Mesendoderm (in vitro differentiated cells): Measurements from ENCODE around the gene INTS7.
"Not testable (repeated sequence)": the region's sequence is repeated elsewhere in the genome, so short reads cannot be mapped to it uniquely, and the experiment has no call there.

ENCODE experiments used
- DNase-seq: peaks from one replicate; pipeline ENCODE4 v3.0.0; 2013
- H2AK5ac ChIP-seq: 2 replicates; pipeline ENCODE4 v1.6.1; 2013; ENCODE audit warnings: low read length, inconsistent platforms
- H2BK120ac ChIP-seq: 2 replicates; pipeline ENCODE4 v1.6.1; 2013; ENCODE audit warnings: low read depth, mild to moderate bottlenecking, low read length, moderate library complexity, mixed read lengths
- H2BK15ac ChIP-seq: replicated peaks from 2 replicates; pipeline ENCODE4 v1.6.1; 2013; ENCODE audit warnings: low read depth, mild to moderate bottlenecking, moderate library complexity
- H2BK5ac ChIP-seq: 2 replicates; pipeline ENCODE4 v1.6.1; 2013; ENCODE audit warnings: low read length, inconsistent platforms
- H3K18ac ChIP-seq: 2 replicates; pipeline ENCODE4 v1.6.1; 2013; ENCODE audit warnings: mild to moderate bottlenecking, low read length, mixed read lengths
- H3K23ac ChIP-seq: one replicate; pipeline ENCODE4 v1.6.1; 2013; ENCODE audit warnings: low read length
- H3K27ac ChIP-seq: 2 replicates; pipeline ENCODE4 v1.5.1; 2013; ENCODE audit warnings: low read depth, mild to moderate bottlenecking, inconsistent platforms, low read length, moderate library complexity
- H3K27me3 ChIP-seq: 2 replicates; pipeline ENCODE4 v1.6.1; 2013; ENCODE audit warnings: low read length, control low read depth, mild to moderate bottlenecking, inconsistent platforms; ENCODE audit not compliant: insufficient read depth, poor library complexity
- H3K36me3 ChIP-seq: 2 replicates; pipeline ENCODE4 v1.6.1; 2013; ENCODE audit warnings: low read length, inconsistent platforms; ENCODE audit not compliant: control insufficient read depth, insufficient read depth
- H3K4ac ChIP-seq: one replicate; pipeline ENCODE4 v1.6.1; 2013; ENCODE audit warnings: low read depth, mild to moderate bottlenecking, low read length, moderate library complexity
- H3K4me1 ChIP-seq: 2 replicates; pipeline ENCODE4 v1.6.1; 2013; ENCODE audit warnings: low read depth, low read length, inconsistent platforms; ENCODE audit not compliant: control insufficient read depth
- H3K4me2 ChIP-seq: 2 replicates; pipeline ENCODE4 v1.6.1; 2013; ENCODE audit warnings: low read length
- H3K4me3 ChIP-seq: 2 replicates; pipeline ENCODE4 v1.5.1; 2013; ENCODE audit warnings: mild to moderate bottlenecking, low read length
- H3K56ac ChIP-seq: one replicate; pipeline ENCODE4 v1.6.1; 2013; ENCODE audit warnings: low read length
- H3K79me1 ChIP-seq: 2 replicates; pipeline ENCODE4 v1.6.1; 2013; ENCODE audit warnings: low read length, inconsistent platforms
- H3K79me2 ChIP-seq: 2 replicates; pipeline ENCODE4 v1.6.1; 2013; ENCODE audit warnings: mild to moderate bottlenecking, low read length; ENCODE audit not compliant: control insufficient read depth, insufficient read depth
- H3K9ac ChIP-seq: 2 replicates; pipeline ENCODE4 v1.6.1; 2013; ENCODE audit warnings: low read length, inconsistent platforms
- H4K5ac ChIP-seq: one replicate; pipeline ENCODE4 v1.6.1; 2013; ENCODE audit warnings: low read length
- H4K8ac ChIP-seq: one replicate; pipeline ENCODE4 v1.6.1; 2013; ENCODE audit warnings: low read depth, mild to moderate bottlenecking, control low read depth, low read length, moderate library complexity
- WGBS: extraction: QIAGEN DNeasy Blood & Tissue Kit; methylation state at CpG from one replicate; pipeline ENCODE4 v1.1.7; 2013; ENCODE audit warnings: low lambda C conversion rate, missing lambda C conversion rate; ENCODE audit not compliant: insufficient coverage; ENCODE audit errors: extremely low coverage; 5-methylcytosine and 5-hydroxymethylcytosine counted together

INTS7 gene

GRCh38 chr1:211942583-211942982 is 92.8 kb downstream of the INTS7 start:
- Histone ChIP-seq H3K27ac (no peak overlapping the region), H3K23ac (no peak overlapping the region), H3K18ac (no peak overlapping the region), H3K27me3 (no peaks in the 10 kb centered on the region), H2BK5ac (no peak overlapping the region), H3K36me3 (peaks cover 1% of the 10 kb centered on the region), H3K4me3 (no peak overlapping the region), H3K56ac (no peak overlapping the region), H4K8ac (no peak overlapping the region), H3K79me1 (no peaks in the 10 kb centered on the region), H3K9ac (no peak overlapping the region), H3K79me2 (no peaks in the 10 kb centered on the region), H4K5ac (no peak overlapping the region), H3K4me2 (no peak overlapping the region), H3K4ac (no peak overlapping the region), H2BK15ac (no peak overlapping the region), H2AK5ac (no peak overlapping the region), H3K4me1 (peaks cover 1% of the 10 kb centered on the region), H2BK120ac (no peak overlapping the region)
- no peak for DNase-seq
- no CpG with 5 or more reads among the region's 3 CpGs for WGBS

- Histone ChIP-seq H2BK5ac (no peak overlapping the region), H4K8ac (no peak overlapping the region), H3K27me3 (no peaks in the 10 kb centered on the region), H3K36me3 (peaks cover 1% of the 10 kb centered on the region), H3K4ac (no peak overlapping the region), H3K79me2 (no peaks in the 10 kb centered on the region), H3K79me1 (no peaks in the 10 kb centered on the region), H3K4me1 (peaks cover 1% of the 10 kb centered on the region), H3K9ac (no peak overlapping the region), H3K4me2 (no peak overlapping the region), H3K4me3 (no peak overlapping the region), H3K56ac (no peak overlapping the region), H2BK15ac (no peak overlapping the region), H3K23ac (no peak overlapping the region), H2AK5ac (no peak overlapping the region), H4K5ac (no peak overlapping the region), H2BK120ac (no peak overlapping the region), H3K18ac (no peak overlapping the region), H3K27ac (no peak overlapping the region)
- no peak for DNase-seq
- WGBS, result no CpG with 5 or more reads among the region's 3 CpGs
These were observed 95.4 kb downstream of the INTS7 start for GRCh38 chr1:211939876-211940468.

- H3K36me3 ChIP-seq, result peaks cover 1% of the 10 kb centered on the region
- no peak overlapping the region for H4K5ac ChIP-seq
- H3K4ac ChIP-seq, result no peak overlapping the region
- H4K8ac ChIP-seq, result no peak overlapping the region
- H3K56ac ChIP-seq, result no peak overlapping the region
- H2BK5ac ChIP-seq, result no peak overlapping the region
- no peaks in the 10 kb centered on the region for H3K27me3 ChIP-seq
- H3K4me3 ChIP-seq, result no peak overlapping the region
- no CpG with 5 or more reads among the region's 3 CpGs for WGBS
- no peaks in the 10 kb centered on the region for H3K79me1 ChIP-seq
- no peak overlapping the region for H2BK120ac ChIP-seq
- H3K23ac ChIP-seq, result no peak overlapping the region
- no peak overlapping the region for H3K27ac ChIP-seq
- H2BK15ac ChIP-seq, result no peak overlapping the region
- H3K4me1 ChIP-seq, result no peaks in the 10 kb centered on the region
- H2AK5ac ChIP-seq, result no peak overlapping the region
- no peak overlapping the region for H3K4me2 ChIP-seq
- no peak overlapping the region for H3K9ac ChIP-seq
- H3K18ac ChIP-seq, result no peak overlapping the region
- DNase-seq, result no peak
- no peaks in the 10 kb centered on the region for H3K79me2 ChIP-seq
These were observed 96.8 kb downstream of the INTS7 start for GRCh38 chr1:211938561-211938997.

GRCh38 chr1:211937422-211937821 is 97.9 kb downstream of the INTS7 start:
- H3K9ac ChIP-seq, H2BK15ac ChIP-seq, H3K4me2 ChIP-seq, H3K4me3 ChIP-seq, H3K27me3 ChIP-seq, DNase-seq, H4K8ac ChIP-seq, H3K56ac ChIP-seq, H3K4ac ChIP-seq, H3K36me3 ChIP-seq, H3K18ac ChIP-seq, H3K23ac ChIP-seq, H2BK5ac ChIP-seq, H4K5ac ChIP-seq, H3K79me2 ChIP-seq, H3K79me1 ChIP-seq, H2BK120ac ChIP-seq, H3K4me1 ChIP-seq, H3K27ac ChIP-seq, H2AK5ac ChIP-seq: not testable (repeated sequence)
- no CpG with 5 or more reads among the region's 5 CpGs for WGBS

- H4K8ac ChIP-seq, result no peak overlapping the region
- H4K5ac ChIP-seq, result no peak overlapping the region
- no peak for DNase-seq
- WGBS, result no CpG with 5 or more reads among the region's 6 CpGs
- H2BK120ac ChIP-seq, result no peak overlapping the region
- H2AK5ac ChIP-seq, result no peak overlapping the region
- no peak overlapping the region for H2BK5ac ChIP-seq
- no peak overlapping the region for H3K23ac ChIP-seq
- no peaks in the 10 kb centered on the region for H3K4me1 ChIP-seq
- H3K18ac ChIP-seq, result no peak overlapping the region
- H2BK15ac ChIP-seq, result no peak overlapping the region
- no peaks in the 10 kb centered on the region for H3K79me2 ChIP-seq
- no peaks in the 10 kb centered on the region for H3K36me3 ChIP-seq
- no peak overlapping the region for H3K9ac ChIP-seq
- H3K4ac ChIP-seq, result no peak overlapping the region
- no peaks in the 10 kb centered on the region for H3K79me1 ChIP-seq
- no peak overlapping the region for H3K56ac ChIP-seq
- H3K4me2 ChIP-seq, result no peak overlapping the region
- no peak overlapping the region for H3K4me3 ChIP-seq
- no peak overlapping the region for H3K27ac ChIP-seq
- H3K27me3 ChIP-seq, result no peaks in the 10 kb centered on the region
These were observed 99.8 kb downstream of the INTS7 start for GRCh38 chr1:211935448-211935970.
